HG03196 (cell line): ENCODE results near the gene RAB7B.

Experiments
- ATAC-seq: cut with Tn5 transposase; IDR thresholded peaks from one replicate; pipeline ENCODE4 v1.9.1; 2021; ENCODE audit not compliant: unreplicated experiment

RAB7B gene

DNA sequence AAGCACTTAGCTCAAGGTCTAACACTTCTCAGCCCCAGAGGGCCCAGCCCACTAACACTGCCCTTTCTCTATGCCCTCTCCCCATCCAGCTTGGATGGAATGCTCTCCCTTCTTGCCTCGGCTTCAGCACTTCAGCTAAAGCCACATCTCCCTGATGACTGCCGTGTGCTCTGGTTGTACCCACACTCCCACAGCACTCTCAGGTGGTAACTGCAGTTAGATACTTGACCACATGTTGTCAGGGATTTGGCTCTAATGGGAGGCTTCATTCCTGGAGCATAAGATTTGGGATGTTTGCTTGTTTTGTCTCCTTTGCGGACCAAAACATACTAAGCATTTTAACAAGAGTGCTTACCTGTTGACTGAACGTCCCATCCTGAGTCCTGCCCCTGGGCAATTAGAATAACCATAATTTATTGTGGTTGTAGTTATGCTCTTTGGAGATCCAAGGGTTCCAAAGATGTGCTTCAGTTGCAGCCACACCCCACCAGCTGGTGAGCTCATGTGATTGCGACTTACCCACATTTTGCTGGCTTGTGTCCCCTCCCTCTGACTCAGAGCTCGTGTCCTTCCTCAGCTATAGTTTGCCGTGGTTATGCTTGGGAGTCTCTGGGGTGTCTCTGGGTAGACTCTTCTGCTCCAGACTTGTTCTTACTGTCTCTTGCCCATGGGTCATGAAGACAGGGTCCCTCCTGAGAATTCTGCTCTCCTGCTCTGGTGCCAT, 52.2 kb downstream of the RAB7B start:
- ATAC-seq, result no peak

DNA sequence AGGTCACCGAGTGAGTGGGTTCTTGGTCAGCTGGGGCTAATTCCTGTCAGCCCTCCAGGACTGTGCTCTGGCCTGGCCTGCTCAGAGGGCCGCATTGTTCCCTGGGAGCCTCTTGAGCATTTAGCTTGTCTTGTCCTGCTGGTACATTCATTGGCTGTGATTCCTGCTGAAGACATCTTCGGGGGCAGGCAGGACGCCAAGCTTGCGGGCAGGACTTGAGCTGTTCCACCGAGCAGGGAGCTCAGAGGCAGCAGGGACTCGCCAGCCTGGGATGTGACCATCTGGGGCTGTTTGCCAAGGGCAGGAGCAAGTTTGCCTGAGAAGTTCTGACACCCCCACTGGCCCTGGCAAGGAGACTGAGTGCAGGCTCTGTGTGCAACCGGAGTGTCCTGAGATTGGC, 52.9 kb downstream of the RAB7B start:
- no peak for ATAC-seq

DNA sequence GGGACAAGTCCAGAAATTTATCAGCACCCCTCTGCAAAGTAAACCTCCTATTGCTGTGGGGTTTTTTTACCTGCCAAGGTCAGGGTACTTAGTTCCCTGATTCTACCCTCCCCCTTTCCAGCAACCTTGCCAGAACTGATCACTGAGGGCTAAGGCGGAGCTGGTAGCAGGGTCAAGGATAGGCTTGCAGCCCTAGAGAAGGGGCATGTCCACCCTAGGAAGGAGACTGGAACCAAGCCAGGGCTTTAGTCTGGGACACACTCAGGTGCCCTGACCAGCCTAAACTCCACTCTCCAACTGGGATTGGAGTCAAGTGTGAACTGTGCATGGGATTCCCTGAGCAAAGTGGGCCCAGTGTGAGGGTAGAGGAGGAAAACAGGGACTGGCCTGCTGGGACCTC, 53.4 kb downstream of the RAB7B start:
- no peak for ATAC-seq

DNA sequence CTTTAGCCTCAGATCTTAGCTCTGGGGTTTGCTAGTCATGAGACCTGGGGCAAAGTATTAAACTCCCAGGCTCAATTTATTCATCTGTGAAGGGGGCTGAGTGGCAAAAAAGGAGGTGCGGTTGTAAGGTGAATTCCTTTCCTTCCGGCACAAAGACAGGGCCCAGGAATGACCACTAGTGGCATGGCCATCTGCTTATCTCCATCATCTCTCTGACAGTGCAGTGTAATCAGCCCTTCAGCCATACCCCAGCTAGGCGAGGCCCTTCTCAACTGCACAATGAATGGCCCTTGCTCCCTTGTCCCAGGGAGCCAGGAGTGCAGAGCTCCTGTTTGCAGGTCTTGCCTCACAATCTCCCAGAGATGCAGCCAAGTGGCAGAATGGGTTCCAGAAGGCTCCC, 54.3 kb downstream of the RAB7B start:
- ATAC-seq, result no peak

DNA sequence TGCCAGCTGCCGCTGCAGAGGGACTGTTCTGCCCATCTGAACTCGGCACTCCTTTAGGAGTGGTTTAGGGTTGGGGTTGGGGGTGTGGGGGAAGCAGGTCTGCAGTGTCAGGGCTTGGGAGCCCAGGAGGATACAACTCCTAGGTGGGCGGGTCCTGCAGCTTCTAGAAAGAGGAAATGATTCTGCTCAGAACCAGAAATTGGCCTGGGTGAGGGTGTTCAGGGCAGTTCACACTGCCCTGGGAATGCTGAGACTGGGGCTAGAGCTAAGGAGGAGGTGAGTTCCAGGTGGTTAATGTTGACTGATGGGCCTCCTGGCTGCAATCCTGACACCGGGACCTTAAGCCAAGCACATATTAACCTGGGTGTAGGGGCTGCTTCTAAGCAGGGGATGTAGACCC, 55.2 kb downstream of the RAB7B start:
- ATAC-seq, result no peak

DNA sequence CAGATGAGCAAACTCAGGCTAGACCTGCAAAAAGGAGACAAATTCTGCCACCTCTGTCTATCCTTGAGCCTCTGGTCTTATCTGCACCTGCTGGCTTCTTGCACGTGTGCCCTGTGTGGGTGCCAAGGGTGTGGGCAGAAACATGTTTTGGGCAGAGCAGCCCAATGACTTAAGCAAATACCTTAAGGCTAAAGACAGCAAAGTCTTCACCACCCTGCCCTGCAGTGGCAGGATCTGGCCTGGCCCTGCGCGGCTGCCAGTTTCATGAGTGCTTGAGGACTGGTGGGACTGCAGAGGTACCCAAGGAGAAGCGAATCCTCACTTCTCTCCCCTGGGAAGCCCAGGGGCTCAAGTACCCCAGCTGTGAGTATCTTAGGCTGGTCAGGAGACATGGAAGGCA, 56.2 kb downstream of the RAB7B start:
- ATAC-seq, result no peak

DNA sequence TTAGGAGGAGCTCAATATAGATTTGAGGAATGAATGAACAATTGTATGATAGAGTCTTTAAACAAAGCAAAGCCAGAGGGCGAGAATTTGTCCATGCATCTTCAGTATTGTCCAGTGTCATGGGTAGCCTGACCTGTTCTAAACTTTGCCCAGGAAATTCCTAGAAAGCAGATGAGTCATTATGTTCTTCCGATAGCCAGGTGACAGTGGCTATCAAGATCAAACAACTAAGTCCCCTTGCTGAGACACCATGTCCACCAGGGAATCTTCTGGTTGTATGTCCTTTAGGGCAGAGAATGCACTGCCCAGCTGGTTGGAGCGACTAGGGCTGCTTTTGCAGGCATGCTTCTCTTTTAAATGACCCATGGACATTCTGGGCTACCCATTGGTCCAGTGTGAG, 58.1 kb downstream of the RAB7B start:
- no peak for ATAC-seq

DNA sequence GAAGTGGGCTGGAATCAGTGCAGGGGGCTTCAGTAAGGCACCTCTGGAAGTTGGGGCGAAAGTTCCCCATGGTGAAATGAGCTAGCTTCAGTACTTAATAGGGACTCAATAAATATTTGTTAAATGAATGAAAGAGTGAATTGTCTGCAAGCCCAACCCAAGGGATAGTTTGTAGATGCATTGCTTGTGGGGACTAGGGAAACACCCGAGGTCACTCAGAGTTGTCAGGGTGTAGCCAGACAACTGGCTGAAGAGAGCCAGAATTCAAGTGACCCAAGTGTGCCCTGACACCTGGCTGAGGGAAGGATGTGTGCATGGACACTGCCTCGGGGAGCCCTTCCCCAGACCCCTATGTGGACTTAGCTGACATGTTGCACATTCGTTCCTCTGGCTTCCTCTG, 58.7 kb downstream of the RAB7B start:
- ATAC-seq, result no peak

DNA sequence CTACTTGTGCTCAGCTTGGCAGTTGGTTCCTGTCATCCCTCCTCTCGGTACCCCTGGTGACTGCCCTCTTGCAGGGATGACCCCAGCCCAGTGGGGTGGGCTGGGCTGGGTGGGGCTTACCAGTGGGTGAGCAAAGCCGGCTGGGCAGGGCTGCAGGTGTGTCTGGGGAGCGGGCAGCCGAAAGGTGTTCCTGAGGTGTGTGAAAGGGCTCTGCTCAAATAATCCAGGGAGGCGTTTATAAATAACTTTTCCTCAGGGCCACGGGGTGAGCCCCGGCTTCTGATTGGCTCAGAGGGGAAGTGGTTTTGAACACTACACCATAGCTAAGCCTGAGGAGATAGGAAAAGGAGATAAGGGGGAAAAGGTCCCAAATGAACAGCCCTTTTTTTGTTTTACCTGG, 60.0 kb downstream of the RAB7B start, which contains the start of gene SLC26A9:
Gene SLC26A9 (minus strand): TSS at position 212 of the 400 bp plus-strand sequence. CDS start 7,636 bp downstream, outside the sequence.
- no peak for ATAC-seq

DNA sequence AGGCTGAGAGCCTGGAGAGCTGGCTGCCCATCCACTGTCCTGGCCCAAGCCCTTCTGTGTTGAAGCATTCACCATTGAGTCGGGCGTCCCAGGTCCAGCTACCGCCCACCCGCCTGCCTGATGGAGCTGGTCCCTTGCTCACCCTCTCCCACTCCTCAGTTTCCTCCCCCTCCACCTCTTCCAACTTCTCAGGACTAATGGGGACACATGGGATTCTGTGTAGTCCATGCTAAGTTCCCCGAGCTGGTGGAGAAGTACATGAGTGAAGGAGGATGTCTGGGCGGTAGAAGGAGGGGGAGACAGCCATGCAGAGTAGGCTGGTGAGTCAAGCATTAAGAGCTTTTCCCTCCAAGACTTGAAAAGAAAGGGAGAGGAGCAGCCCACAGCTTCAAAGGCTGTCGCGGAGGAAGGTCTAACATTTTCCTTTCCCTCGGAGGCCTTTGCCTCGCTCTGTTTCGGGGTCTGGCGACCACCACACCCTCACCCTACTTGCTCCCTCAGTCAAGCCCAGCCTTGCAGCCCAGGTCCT, 60.5 kb downstream of the RAB7B start:
- ATAC-seq, result no peak

DNA sequence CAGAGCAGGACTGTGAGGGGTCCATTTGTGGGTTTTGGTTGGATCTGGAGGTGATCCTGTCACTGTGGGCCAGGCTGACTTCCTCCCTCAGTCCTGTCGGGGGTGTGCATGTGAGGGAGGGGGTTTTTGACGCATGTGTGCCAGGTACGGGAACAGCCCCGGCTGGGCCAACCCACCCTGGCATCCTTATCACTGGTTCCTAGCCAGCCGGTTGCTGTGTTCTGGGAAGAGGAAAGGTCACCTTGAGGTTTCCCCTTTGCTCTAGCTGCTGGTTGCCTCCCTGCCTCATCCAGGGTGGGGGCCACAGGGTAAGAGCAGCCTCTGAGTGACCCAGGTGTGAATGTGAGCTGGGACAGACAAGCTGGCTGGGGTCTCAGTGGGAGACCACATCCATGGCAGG, 62.5 kb downstream of the RAB7B start:
- no peak for ATAC-seq

DNA sequence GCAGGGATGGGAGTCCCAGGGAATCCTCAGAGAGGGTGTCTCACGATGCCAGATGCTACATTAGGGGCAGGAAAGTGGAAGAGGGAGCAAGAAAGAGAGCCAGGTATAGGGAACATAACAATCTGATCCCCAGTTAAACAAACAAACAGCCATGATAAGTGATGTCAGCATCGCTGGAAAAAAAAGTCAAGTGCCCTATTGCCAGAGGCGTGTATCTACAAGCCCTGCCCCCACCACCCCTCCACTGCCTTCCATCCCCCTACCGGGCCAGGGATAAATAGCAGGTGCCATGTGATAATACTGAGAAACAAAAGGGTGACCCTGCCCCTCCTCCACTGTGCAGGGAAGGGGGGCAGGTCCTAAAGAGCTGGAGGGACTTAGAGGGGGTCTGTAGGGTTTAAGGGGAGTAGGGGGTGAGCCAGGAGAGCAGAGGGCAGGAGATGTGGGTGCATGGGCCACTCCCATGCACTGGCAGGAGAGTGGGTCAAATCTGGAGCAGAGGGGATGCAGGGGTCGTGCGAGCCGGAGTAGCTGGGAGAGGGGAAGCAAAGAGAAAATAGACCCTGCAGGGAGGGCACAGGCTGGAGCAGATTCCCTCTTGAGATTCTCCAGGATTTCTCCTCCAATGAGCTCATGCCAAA, 63.4 kb downstream of the RAB7B start:
- ATAC-seq, result no peak

DNA sequence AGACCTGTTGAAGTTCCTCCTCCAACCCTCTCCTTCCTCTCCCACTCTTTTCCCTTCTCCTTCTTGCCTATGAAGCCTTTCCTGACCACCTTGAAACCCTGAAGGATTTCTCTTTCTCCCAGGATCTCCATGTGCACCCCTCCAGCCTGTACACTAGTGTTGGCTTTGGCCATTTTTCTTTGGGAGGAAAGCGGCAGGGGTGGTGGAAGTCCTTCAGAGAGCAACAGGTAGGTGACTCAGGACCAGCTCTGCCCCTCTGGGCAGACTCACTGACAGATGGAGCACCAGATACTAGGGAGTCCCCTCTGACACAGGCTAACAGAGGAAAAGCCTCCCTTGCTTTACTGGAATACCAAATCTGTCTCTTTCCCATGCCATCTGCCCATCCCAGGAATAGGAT, 64.5 kb downstream of the RAB7B start:
- ATAC-seq, result no peak

DNA sequence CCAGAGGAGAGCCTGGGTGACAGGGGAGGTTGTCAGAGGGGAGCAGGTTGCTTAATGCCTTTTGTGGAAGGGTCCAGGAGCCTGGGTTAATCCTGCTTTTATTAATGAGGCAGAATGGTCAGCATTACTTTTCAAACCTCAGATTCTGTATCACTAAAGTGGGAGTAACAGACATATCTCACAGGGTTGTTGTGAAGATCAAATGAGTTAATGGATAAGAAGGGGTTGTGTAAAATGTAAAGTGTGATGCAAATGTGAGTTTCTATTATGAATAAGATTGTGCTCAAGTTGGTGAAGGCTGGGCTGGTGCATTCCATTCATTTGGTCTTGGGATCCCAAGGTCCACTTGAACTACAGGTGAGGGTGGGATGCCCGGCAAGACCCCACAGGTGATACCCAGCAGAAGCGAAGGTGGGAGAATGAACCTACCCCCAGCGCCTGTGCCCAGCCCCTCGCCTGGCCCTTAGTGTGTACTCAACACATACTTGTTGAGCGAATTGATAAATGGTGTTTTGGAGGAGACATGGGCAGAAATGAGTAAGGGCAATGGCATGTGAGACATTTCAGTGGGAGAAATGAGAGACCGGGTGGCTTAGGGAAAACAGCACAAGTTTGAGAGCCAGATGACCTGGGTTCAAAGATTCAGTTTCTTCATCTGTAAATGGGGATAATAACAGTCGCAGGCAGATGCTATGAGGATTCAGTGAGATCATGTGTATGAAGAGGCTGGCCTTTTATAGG, 66.2 kb downstream of the RAB7B start:
- no peak for ATAC-seq

DNA sequence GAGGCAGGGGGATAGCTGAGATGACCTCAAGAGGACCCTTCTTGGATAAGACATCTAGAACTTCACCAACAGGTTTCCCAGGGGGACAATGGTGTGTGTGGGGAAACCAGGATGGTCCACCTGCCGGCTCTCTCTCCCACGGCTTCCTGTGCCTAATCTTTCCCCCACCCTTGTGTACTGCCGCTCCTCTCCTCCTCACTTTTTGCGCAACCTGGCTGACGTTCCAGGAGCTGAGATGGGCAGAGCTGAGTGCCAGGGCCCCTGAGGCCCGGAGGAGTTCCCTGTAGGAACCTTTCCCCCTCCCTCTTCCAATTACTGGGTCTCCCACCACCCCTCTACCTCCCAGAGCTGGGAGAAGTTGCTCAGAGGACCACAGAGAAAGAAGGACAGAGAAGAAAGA, 66.9 kb downstream of the RAB7B start:
- ATAC-seq, result no peak

DNA sequence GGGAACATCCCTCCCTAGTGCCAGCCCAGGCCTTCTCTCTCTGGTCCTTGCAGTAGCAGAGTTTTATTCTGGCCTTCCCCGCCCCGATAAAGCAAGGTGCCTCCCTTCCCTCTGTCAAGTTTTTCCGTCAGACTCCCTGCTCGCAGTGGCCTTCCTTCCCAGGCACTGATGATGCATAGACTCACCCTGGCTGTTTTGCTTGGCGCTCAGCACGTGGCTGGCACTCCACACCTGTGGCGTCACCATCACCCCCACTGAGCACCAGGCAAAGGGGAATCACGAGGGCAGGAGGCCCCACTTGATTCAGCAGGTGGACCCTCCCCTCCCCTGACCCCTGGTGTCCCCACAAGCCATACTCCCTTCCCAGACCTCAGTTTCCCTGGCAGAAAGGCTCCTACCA, 67.3 kb downstream of the RAB7B start:
- no peak for ATAC-seq

DNA sequence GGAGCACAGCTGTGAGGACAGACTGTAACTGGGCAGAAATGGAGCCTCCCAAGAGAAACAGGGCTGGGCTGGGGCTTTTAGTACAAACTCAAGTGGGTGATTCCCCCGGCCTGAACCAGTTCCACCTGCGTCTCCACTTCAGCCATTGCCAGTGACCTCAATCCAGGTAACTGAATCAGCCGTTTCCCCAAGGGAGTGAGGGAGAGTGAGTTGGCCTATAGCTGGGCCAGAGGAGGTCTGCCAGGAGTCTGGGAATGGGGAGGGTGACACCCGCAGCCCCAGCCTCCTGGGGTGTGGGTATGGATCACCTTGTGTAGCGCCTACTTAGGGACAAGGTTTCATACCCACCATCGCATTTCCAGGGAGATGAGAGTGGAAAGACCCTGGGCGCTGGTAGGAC, 68.4 kb downstream of the RAB7B start:
- no peak for ATAC-seq

DNA sequence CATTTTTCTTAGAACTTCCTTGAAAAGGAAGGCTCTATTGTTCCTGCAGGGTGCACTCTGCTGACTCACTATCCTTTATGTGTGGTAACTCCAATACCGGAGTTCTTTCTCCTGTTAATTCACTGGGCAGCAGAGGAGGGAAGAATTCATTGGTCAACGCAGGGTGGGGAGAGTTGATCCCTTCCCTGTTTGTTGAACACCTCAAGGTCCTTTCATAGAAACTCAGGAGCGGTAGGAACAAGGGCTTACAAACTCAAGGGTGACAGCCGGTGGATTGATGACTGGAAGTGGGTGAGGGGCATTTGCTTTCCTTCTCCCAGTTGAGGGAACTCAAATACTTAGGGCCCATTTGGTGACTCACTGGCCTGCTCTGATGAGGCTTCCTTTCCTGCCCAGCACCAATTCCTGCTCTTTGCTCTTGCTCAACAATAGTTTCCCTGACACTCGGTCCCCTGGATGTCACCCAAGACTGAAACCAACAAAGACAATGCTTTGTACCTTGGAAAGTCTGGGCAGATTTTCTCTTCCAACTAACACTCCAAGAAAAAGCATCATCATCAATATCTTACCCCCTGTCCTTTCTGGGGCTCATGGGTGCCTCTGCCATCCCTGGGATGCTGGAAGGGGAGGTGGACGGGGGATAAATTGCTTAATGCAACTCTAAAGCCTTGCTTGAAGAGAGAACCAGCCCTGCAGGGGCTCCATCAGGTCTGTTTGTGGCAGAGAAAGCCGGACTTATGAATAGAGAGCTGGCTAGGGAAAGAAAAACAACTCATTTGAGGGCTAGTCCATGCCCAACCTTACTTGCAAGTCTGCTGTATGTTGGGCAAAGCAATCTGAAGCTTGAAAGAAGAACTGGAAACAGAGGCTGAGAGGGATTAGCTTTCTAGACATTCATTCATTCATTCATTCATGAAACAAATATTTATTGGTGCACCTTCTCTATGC, 69.2 kb downstream of the RAB7B start:
- ATAC-seq, result no peak

DNA sequence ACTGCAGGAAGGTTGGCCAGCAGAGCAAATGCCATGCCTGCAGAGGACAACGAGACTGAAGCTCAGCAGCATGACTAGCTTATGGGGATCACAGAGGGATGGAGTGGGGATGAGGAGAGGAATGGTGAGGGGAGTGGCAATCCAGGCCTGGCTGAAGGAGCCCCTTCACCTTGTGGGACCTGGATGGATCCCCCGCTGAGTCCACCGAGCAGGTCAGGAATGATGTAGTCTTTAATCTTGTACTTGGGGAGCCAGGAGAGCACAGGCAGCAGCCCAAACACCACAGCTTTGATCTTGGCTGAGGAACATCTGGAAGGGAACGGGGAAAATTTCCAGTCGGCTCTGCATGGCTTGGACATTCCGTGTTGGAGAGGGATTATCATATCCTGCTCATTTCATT, 70.4 kb downstream of the RAB7B start:
- ATAC-seq, result no peak

DNA sequence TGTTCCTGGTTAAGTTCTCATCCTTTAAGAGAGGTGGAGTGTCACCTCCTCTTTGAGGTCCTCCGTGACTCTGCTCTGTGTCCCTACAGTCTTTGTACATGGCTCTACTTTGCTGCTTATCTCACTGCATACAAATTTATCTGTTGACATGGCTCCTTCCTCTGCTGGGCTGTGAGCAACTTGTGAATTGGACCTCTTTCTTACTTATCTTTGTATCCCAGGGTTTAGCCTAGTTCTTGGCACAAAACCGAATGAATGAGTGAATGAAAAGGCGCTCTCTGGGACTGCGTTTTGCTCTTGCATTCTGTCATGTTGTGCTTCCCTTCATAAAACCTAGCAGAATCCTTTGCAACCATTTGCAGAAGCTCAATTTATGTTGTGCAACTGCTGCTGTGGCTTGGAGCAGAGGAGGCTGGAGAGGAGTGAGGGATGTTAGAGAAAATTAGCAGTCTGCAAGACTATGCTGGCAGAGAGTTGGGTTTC, 72.4 kb downstream of the RAB7B start:
- ATAC-seq, result no peak

DNA sequence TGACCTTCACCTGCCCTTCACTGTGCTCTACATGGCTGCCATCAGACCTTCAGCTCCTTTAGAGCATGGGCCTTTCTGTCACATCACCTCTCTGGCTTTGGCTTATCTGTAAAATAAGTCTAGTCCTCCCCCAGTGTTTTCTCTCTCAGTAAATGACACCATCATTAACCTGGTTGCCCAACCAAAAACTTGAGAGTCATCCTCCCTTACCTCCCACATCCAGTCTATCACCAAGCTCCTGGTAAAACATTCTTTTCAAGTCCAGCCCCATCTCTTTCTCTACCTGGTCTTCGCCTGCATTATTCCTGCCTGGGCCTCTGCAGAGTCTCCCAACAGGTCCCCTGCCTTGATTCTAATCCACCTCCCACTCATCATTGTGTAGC, 73.0 kb downstream of the RAB7B start:
- ATAC-seq, result no peak
